GM19238 (cell line): ENCODE measurements around the gene VANGL2.

Experiments used
- DNase-seq: peaks from one replicate; pipeline ENCODE4 v3.0.0; 2011; ENCODE audit warnings: low spot score; ENCODE audit not compliant: insufficient read length

VANGL2 gene

GRCh38 chr1:160400223-160400645 is at the start of gene VANGL2:
VANGL2 (plus strand) TSS chr1:160400564; CDS start chr1:160415838, 15,274 bp downstream.
- peak; percentile 55 for DNase-seq

GRCh38 chr1:160351629-160352028 is 48.7 kb upstream of the VANGL2 start:
- DNase-seq, result no peak

GRCh38 chr1:160352555-160352954 is 47.8 kb upstream of the VANGL2 start:
- DNase-seq, result no peak

GRCh38 chr1:160353223-160353622 is 47.1 kb upstream of the VANGL2 start:
- DNase-seq, result no peak

- DNase-seq, result no peak
Observed at GRCh38 chr1:160354388-160354985, 45.9 kb upstream of the VANGL2 start.

GRCh38 chr1:160357286-160358002 is 42.9 kb upstream of the VANGL2 start:
- DNase-seq, result no peak

GRCh38 chr1:160358073-160358472 is 42.3 kb upstream of the VANGL2 start:
- no peak for DNase-seq

- no peak for DNase-seq
Observed at GRCh38 chr1:160359559-160360226, 40.7 kb upstream of the VANGL2 start.

- no peak for DNase-seq
Observed at GRCh38 chr1:160360227-160360695, 40.1 kb upstream of the VANGL2 start.

DNA sequence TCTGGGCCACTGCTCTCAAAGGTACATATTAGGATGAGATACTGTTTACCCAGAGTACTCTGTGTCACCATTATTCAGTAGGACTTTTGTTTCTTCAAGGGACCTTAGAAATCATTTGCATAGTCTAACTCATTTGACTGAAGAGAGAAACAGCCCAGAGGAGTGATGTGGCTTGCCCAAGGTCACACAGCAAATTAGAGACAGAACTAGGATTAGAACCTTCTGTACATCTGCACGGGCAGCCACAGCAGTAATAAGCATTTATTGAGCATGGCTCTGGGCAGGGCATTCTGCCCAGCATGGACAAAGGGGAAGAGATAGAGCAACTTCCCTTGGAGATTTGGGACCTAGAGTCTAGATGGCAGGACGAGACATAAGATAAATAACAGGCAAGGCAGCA is 39.2 kb upstream of the VANGL2 start:
- no peak for DNase-seq

- no peak for DNase-seq
Observed at GRCh38 chr1:160361814-160362167, 38.6 kb upstream of the VANGL2 start.

GRCh38 chr1:160362168-160362957 is 38.0 kb upstream of the VANGL2 start:
- no peak for DNase-seq

- no peak for DNase-seq
Observed at GRCh38 chr1:160363010-160363409, 37.4 kb upstream of the VANGL2 start.

DNA sequence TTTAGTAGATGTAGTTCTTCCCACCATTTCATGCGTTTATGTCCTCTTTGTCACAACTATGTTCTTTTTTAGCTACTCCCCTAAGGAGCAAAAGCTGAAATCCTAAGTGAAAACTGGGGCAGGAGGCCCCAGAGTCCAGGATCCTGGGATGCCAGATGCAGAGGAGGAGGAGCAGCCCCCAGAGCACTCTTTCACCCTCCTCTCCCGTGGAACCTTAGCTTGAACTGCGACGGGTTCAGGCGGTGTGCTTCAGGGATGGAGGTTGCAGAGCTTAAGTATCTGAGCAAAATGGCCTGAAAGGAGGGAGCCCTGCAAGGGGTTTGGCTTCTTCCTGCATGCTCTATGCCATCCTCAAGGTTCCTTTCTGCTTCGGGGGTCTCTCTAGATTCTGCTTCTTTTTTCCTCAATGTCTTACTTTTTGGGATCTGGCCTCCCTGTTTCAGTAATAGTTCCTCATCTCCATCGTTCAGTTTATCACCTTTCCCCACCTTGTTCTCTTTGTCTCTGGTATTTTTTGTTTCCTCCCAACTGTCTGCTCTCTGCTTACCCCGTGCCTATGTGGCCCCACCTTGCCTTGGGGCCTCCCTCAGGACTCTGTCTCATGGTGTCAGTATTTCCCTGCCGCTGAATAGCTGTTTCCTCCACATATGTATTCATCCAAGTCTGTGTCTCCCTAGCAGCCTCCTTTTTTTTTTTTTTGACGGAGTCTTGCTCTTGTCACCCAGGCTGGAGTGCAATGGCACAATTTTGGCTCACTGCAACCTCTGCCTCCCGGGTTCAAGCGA is 36.2 kb upstream of the VANGL2 start:
- DNase-seq, result no peak

DNA sequence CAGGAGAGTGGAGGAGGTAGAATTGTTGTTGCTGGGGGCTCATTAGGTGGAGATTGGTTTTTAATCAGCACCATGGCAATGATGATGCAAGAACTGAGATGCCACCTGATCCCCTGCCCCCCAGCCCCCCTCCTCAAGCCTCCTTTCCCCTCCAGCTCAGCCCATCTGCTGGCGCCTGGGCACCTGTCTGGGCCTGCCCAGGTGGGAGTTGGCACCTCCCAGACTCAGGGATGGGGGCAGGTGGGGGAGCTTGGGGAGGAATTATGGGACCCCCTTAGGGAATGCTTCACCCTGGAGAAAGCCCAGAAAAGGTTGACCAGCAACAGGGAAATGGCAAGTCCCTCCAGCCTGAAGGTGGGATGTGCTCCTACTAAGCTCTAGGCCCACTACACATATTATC is 35.0 kb upstream of the VANGL2 start:
- DNase-seq, result no peak

DNA sequence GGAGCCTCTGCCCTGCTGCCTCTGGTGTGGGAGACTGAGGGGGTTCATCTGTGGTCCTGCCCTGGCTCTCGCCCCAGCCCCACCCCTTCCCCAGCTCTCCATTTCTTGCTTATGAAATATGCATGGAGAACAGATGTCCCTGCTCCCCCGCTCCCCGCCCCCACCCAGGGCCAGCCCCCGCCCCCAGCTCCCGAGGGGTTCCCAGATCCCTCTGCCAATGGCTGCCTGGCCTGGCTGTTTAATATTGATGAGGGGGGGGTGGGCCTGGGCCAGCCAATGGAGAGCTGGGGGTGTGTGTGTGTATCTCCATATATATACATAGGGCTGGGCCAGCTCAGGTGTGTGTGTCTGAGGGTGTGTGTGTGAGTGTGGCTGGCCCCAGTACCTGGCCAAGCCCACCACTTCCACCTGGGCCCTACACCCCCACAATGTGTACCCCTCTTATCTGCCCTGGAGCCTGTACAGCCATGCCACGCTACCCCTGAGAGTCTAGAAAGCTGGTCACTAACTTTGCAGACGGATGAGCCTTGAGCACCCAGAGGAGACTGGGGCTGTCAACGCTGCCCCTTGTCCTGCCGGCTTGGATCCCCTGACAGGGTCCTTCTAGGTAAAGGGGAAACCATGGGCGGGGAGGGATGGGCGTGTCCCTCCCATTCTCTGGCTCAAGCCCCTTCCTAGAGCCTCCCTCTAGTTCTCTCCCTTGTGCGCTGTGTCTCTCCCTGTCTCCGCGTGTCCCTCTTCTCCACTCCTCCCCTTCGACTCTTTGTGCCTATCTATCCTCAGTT is 33.4 kb upstream of the VANGL2 start, which contains the start of gene NHLH1:
Gene NHLH1, plus strand, starts transcription at position 341 of the 785 bp plus-strand sequence. CDS start 3,661 bp downstream, outside the sequence.
- DNase-seq, result no peak

GRCh38 chr1:160367516-160367900 is 32.9 kb upstream of the VANGL2 start:
- DNase-seq, result no peak

GRCh38 chr1:160367934-160368923 is 32.1 kb upstream of the VANGL2 start:
- DNase-seq, result no peak

- no peak for DNase-seq
Observed at GRCh38 chr1:160369087-160369486, 31.3 kb upstream of the VANGL2 start.
